Posterior cingulate gyrus (tissue), 11 donors: ENCODE results near the gene GABBR2.
A peak's percentile ranks its signal among the peaks of the same experiment; 100 is the strongest.

Experiments used
- DNase-seq, 10 donors: peaks; one replicate each; pipeline versions ENCODE4 v3.0.0 to v3.0.0-alpha.2; 2020 to 2021; ENCODE audit warnings: mixed read lengths in 3 of 10
- intact Hi-C: fragments of 100-400 bp; cut with DNase I; formaldehyde crosslinking; loops from one replicate; pipeline ENCODE4 v1.15.1; 2023

Gene GABBR2

GRCh38 chr9:98263080-98263479 is 445.7 kb downstream of the GABBR2 start:
- intact Hi-C loops: loop anchor here (1.0 to 2.0 kb wide), 3 partner anchors 58 to 340 kb away; partner anchors contain the start of gene TRMO
- no peak for DNase-seq

GRCh38 chr9:98262056-98262455 is 446.7 kb downstream of the GABBR2 start:
- intact Hi-C loops: loop anchor here (2.0 kb wide), 2 partner anchors 187 to 339 kb away; partner anchors contain the start of gene TRMO

GRCh38 chr9:98260635-98261034 is 448.1 kb downstream of the GABBR2 start:
- no peak for DNase-seq
- intact Hi-C loops: no loop called here

More at GRCh38 chr9:98262056-98262455, 446.7 kb downstream of the GABBR2 start:
- DNase-seq: no peak

- intact Hi-C loops: loop anchor here (5.0 to 10.0 kb wide), 2 partner anchors 202 to 565 kb away; partner anchors contain the start of genes NANS and XPA
- DNase-seq: no peak
These were observed 448.9 kb downstream of the GABBR2 start for GRCh38 chr9:98259791-98260190.

- no peak for DNase-seq
- intact Hi-C loops: loop anchor here (5.0 to 10.0 kb wide), 2 partner anchors 199 to 562 kb away; partner anchors contain the start of genes NANS and XPA
These were observed 452.0 kb downstream of the GABBR2 start for GRCh38 chr9:98256756-98257155.

- intact Hi-C loops: loop anchor here (2.0 to 10.0 kb wide), 3 partner anchors 198 to 561 kb away; partner anchors contain the start of genes ANP32B, NANS and XPA
- peak; percentile 89 to 99 (median 93) for DNase-seq
These were observed 453.0 kb downstream of the GABBR2 start, which contains the start of gene TBC1D2 for GRCh38 chr9:98255578-98256296. TSS of gene TBC1D2 (minus strand) at chr9:98255649. CDS start at chr9:98255541, 108 bp downstream.

GRCh38 chr9:98255061-98255577 is 453.6 kb downstream of the GABBR2 start:
- peak in 2 of 10 donors; percentile 14 to 86 for DNase-seq
- intact Hi-C loops: loop anchor here (2.0 to 10.0 kb wide), 3 partner anchors 198 to 560 kb away; partner anchors contain the start of genes ANP32B, NANS and XPA

GRCh38 chr9:98254228-98255060 is 454.3 kb downstream of the GABBR2 start:
- no peak for DNase-seq
- intact Hi-C loops: loop anchor here (2.0 to 10.0 kb wide), 3 partner anchors 197 to 560 kb away; partner anchors contain the start of genes ANP32B, NANS and XPA

GRCh38 chr9:98253565-98253964 is 455.2 kb downstream of the GABBR2 start:
- no peak for DNase-seq
- intact Hi-C loops: loop anchor here (10.0 kb wide), 1 partner anchor 559 kb away; the partner anchor contains the start of gene XPA

GRCh38 chr9:98251551-98251950 is 457.2 kb downstream of the GABBR2 start:
- intact Hi-C loops: loop anchor here (10.0 kb wide), 1 partner anchor 557 kb away; the partner anchor contains the start of gene XPA
- peak in 1 of 10 donors; percentile 52 for DNase-seq

GRCh38 chr9:98249771-98250170 is 459.0 kb downstream of the GABBR2 start:
- intact Hi-C loops: loop anchor here (10.0 kb wide), 1 partner anchor 555 kb away; the partner anchor contains the start of gene XPA

GRCh38 chr9:98248737-98249474 is 459.8 kb downstream of the GABBR2 start:
- DNase-seq: peak in 2 of 10 donors; percentile 60 to 72

More at GRCh38 chr9:98249771-98250170, 459.0 kb downstream of the GABBR2 start:
- no peak for DNase-seq

GRCh38 chr9:98247831-98248657 is 460.7 kb downstream of the GABBR2 start:
- peak in 2 of 10 donors; percentile 41 to 60 for DNase-seq

More at GRCh38 chr9:98248737-98249474, 459.8 kb downstream of the GABBR2 start:
- intact Hi-C loops: no loop called here

GRCh38 chr9:98242426-98242825 is 466.3 kb downstream of the GABBR2 start:
- intact Hi-C loops: no loop called here
- no peak for DNase-seq

More at GRCh38 chr9:98247831-98248657, 460.7 kb downstream of the GABBR2 start:
- intact Hi-C loops: no loop called here

- intact Hi-C loops: no loop called here
- DNase-seq: peak in 2 of 10 donors; percentile 12 to 31
These were observed 467.1 kb downstream of the GABBR2 start for GRCh38 chr9:98241357-98242300.

GRCh38 chr9:98240475-98240874 is 468.3 kb downstream of the GABBR2 start:
- peak in 1 of 10 donors; percentile 15 for DNase-seq
- intact Hi-C loops: no loop called here
